ENCODE results near the gene UBE2H. TPM values are rescaled to one million over a fixed set of nuclear protein-coding genes. Genes with fewer than 3 reads are reported as not detected.

UBE2H gene
- total RNA-seq, 1 experiment from 2014 or later: 75.1 TPM

DNA sequence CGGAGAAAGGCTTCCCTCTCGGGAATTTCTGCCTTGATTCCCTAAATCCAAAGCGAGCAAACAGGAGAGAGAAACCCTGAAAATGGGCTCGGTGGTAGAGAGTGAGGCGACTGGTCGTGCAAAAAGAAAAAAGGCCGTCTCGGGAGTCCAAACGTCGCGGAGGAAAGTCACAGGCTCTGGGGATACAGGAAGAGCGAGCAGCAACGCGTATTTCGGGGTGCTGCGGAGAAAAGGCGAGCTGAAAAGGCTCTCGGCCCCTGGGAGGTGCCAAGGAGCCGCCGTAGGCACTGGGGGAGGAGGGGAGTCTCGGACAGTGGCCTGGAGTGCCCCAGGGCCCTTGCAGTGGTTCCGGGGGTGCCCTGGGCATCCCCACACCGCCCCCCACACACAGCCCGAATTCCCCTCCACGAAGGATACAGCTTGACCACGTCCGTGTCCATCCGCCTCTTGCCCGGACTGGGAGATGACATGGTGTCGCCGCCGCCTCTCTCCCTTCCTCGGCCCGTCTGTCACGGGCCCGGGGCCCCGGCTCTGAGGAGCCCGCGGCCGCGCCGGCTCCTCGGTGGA, 591 bp downstream of the UBE2H start:
- Mint-ChIP-seq H3K36me3 (ENCODE audit: insufficient read depth in 1 of 3, low read depth in 3 of 3) (peaks cover 0 to 3% (median 2%) of the 10 kb centered on the region in 3 experiments; a peak in 5 of 7 replicates), H3K27ac (no peak overlapping the region; a peak in 3 of 7 replicates), H3K27me3 (ENCODE audit: low read depth) (no peaks in the 10 kb centered on the region), H3K9me3 (no peaks in the 10 kb centered on the region; a peak in 1 of 5 replicates), H3K4me1 (peaks cover 19 to 20% of the 10 kb centered on the region in 2 experiments), H3K4me3 (no peak overlapping the region)
- WGBS (ENCODE audit: extremely low coverage, insufficient read length, low lambda C conversion rate): no CpG with 5 or more reads among the region's 43 CpGs
- Histone ChIP-seq H2AFZ (ENCODE audit: low read length) (no peak overlapping the region), H3K79me1 (ENCODE audit: insufficient read depth, low read depth, low read length, poor library complexity, severe bottlenecking) (no peaks in the 10 kb centered on the region), H2BK5ac (ENCODE audit: insufficient read length, low read length) (no peak overlapping the region), H3K18ac (ENCODE audit: insufficient read length, low read depth, low read length) (peak overlapping the region; percentile 31), H3K14ac (ENCODE audit: insufficient read depth, low read length) (no peak overlapping the region), H3T11ph (ENCODE audit: low read length) (no peak overlapping the region), H4K8ac (replicated peaks; ENCODE audit: insufficient read length, low read depth, low read length) (no peak overlapping the region), H3K27me3 (ENCODE audit: insufficient read depth, low read length) (no peaks in the 10 kb centered on the region), H2BK15ac (ENCODE audit: low read depth, low read length) (no peak overlapping the region), H2AK5ac (ENCODE audit: insufficient read length, low read length) (no peak overlapping the region), H3K23me2 (ENCODE audit: insufficient read length, low read depth, low read length, poor library complexity, severe bottlenecking) (peaks cover 25% of the 10 kb centered on the region), H3K4ac (ENCODE audit: low read depth, low read length) (no peak overlapping the region), H3K9ac (ENCODE audit: extremely low read depth, insufficient read length, low read length) (peak overlapping the region; percentile 80), H3K79me2 (ENCODE audit: insufficient read depth, low read length) (peaks cover 21% of the 10 kb centered on the region; the same call in 1 of the 2 replicates), H4K5ac (ENCODE audit: insufficient read length, low read depth, low read length) (no peak overlapping the region), H4K91ac (ENCODE audit: insufficient read length, low read depth, low read length) (no peak overlapping the region), H3K4me2 (ENCODE audit: insufficient read depth, insufficient read length, low read length) (peak overlapping the region; percentile 97), H3K27ac (ENCODE audit: insufficient read length, low read depth, low read length) (no peak overlapping the region), H3K23ac (ENCODE audit: insufficient read length, low read depth, low read length) (no peak overlapping the region), H4K20me1 (ENCODE audit: control insufficient read depth, insufficient read depth, insufficient read length) (no peaks in the 10 kb centered on the region), H2BK120ac (ENCODE audit: low read depth, low read length, poor library complexity, severe bottlenecking) (no peak overlapping the region), H3K4me1 (ENCODE audit: insufficient read depth, low read length) (peaks cover 4% of the 10 kb centered on the region; the same call in 1 of the 2 replicates), H2BK20ac (ENCODE audit: low read depth, low read length, poor library complexity, severe bottlenecking) (no peak overlapping the region), H3K56ac (ENCODE audit: insufficient read length, low read depth, low read length) (no peak overlapping the region), H3K9me3 (ENCODE audit: control insufficient read depth, low read depth, low read length) (no peaks in the 10 kb centered on the region), H2BK12ac (ENCODE audit: insufficient read length, low read depth, low read length) (no peak overlapping the region)
- peak; percentile 44 for DNase-seq
- no peak for TF ChIP-seq CTCF (conservative IDR thresholded peaks at IDR 0.05)
